GM21825 (cell line): ENCODE results near the gene C3orf18.

Source experiments
- ATAC-seq: cut with Tn5 transposase; IDR thresholded peaks from one replicate; pipeline ENCODE4 v1.9.1; 2021; ENCODE audit warnings: mild to moderate bottlenecking, moderate library complexity; ENCODE audit not compliant: unreplicated experiment

Gene C3orf18

GRCh38 chr3:50604110-50604621 lies 36.6 kb upstream of the C3orf18 start:
- no peak for ATAC-seq

DNA sequence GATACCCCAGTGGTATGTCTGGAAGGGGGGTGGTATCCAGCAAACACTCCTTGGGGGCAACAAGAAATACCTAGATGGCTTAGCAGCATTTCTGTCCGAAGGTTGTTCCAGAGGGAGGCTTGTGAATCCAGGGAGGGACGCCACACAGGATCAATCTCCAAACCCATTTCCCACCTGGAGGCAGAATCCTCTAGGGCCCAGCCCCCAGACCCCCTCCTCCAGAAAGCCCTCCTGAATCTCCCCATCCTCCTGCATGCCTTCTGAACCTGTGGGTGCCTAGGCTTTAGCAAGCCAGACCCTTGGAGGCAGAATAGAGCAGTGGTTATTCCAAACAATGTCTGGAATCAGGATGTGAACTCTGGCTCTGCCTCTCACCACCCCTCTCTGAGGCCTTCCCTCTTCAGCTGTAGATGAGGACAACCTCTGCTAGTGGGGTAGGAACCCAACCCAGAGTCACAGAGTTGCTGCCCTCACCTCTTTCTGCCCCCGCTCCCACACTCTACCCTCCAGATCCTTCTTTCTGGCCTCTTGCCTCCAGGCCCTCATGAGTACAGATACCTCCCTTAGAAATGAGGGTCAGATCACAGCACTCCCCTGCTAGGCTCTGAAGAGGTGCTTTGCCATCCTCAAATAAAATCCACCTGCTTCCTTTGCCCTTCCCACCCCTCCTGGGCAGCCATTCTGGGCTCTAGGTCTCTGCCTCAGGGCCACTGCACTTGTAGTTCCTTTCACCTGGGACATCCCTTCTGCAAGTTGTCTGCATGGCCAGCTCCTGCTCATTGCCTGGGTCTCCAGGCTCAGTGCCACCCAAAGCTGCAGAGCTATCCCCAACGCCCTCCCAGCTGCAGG lies 35.9 kb upstream of the C3orf18 start:
- no peak for ATAC-seq

- ATAC-seq = no peak
Measured at GRCh38 chr3:50602595-50603191, 35.1 kb upstream of the C3orf18 start.

DNA sequence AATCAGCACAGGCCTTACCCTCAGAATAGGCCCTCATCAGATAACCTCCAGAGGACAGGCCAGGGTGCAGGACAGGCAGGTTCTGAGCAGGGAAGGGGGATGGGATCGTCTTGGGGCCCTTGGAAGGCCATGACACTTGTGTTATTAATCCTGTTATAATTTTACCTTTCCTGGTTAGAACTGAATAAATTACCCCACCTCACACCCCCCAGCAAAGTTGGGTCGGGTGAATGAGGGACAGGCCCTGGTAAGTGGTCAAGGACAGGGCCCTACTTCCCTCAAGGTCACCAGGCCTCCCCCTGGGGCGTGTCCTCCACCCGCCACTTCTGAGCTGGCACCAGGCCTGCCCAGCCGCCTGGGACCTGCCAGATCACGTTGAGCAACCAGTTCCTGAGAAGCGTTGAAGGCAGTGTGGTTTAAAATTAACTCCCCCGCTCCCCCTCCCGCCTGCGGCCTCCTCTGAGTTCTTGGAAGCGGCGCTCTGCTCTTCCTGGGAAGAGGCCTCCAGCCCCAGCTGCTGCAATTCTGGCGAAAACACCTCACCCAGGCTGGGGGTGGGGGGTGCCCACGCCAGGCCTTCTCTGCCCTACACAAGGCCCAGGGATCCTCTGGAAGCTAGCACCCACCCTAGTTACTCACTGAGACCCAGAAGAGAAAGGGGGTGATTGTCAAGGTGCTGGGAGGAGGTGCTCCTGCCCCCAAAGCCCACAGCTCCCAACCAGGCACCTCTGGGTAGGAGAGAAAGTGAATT lies 33.5 kb upstream of the C3orf18 start:
- peak; percentile 73 for ATAC-seq

- no peak for ATAC-seq
Measured at GRCh38 chr3:50600141-50600753, 32.7 kb upstream of the C3orf18 start.

DNA sequence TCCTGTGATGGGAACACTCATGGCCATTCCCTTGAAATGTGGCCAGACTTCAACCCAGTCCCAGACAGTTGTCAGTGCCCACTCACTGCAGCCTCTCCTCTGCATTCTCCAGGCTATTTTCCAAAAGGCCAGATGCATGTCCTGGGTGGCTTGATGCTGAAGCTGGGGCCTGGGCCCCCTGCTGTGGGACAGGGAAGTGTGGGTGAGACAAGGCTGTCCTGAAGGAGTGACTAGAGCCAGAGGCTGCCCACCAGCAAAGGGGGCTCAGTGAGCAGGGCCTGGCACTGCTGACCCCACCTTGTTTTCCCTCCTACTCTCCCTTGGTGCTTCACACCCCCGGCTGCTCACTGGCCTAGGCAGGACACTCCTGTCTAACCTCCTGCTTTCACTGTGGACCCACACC lies 32.2 kb upstream of the C3orf18 start:
- no peak for ATAC-seq

- no peak for ATAC-seq
Measured at GRCh38 chr3:50599115-50599715, 31.7 kb upstream of the C3orf18 start.

- no peak for ATAC-seq
Measured at GRCh38 chr3:50594253-50594785, 26.8 kb upstream of the C3orf18 start.

DNA sequence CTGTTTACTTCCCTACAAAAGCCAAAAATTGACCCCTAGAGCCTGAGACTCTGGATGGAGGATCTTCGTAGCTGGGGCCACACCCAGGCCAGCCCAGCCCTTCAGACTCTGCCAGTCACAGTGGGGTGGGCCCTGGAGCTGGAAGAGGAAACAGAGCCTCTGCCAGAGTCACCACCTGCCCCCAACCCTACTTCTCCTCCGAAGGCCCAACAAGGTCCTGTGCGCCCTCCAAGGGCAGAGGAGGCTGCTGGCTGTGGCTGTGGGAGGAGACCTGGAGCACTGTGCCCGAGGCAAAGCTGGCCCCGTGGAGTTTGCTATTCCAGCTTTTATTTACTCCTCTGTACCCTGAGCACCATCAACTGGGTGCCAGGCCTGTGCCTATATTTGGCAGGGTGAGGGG lies 25.0 kb upstream of the C3orf18 start:
- ATAC-seq = no peak

DNA sequence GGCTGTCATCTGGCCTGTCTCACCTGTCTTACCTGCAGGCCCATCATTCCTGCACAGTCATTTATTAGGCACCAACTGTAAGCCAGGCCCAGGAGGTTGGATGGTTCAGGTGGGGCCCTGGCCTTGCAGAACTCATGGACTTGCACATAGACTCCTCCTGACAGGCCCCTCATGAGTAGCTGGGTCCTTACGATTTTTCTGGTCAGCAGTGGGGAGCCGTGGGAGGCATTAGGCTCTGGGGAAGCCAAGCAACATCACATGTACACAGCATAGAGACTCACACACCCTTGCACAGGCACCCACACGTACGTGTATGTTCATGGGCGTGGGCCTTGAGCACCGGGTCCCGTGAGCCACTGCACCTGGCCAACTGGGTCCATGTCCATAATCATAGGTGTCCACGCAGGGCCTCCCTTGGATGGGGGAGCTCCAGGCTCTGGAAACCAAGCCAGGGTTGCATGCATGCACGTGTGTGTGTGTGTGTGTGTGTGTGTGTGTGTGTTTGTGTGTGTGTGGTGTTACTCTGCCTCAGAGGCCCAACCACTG lies 23.7 kb upstream of the C3orf18 start:
- no peak for ATAC-seq

DNA sequence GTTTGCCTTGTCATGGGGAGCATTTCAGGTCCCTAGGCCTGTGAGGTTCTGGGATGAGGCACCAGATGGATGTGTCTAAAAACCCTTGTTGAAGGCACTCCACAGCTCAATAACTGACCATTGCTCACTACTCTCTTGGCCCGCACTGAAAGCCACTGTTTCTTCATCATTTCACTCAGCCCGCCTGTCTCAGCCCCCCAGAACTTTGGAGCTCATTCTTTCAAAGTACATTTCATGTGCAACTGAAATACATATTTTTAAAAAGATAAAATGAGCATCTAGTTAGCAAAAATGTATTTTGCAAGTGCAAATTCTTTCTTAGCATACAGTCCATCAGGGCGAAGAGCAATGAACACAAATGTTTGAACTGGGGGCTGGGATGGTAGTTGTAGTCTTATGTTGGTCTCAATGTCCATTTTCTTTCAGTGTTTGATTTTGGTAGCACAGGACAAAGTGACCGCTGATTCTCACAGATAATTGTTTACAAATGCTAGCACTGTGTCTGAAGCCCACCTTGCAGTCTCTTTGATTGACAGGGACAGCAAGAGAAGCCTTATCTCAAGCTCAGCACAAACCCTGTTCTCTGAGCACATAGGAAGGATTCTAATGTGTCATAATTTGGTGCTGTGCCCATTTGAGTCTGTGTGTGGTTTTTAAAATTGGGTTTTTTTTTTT lies 21.3 kb upstream of the C3orf18 start:
- no peak for ATAC-seq

- ATAC-seq = peak; percentile 24
Measured at GRCh38 chr3:50587806-50588758, 20.5 kb upstream of the C3orf18 start.

GRCh38 chr3:50587373-50587772 lies 19.8 kb upstream of the C3orf18 start:
- no peak for ATAC-seq

- no peak for ATAC-seq
Measured at GRCh38 chr3:50586763-50587070, 19.2 kb upstream of the C3orf18 start.

- ATAC-seq = no peak
Measured at GRCh38 chr3:50585919-50586762, 18.6 kb upstream of the C3orf18 start.

DNA sequence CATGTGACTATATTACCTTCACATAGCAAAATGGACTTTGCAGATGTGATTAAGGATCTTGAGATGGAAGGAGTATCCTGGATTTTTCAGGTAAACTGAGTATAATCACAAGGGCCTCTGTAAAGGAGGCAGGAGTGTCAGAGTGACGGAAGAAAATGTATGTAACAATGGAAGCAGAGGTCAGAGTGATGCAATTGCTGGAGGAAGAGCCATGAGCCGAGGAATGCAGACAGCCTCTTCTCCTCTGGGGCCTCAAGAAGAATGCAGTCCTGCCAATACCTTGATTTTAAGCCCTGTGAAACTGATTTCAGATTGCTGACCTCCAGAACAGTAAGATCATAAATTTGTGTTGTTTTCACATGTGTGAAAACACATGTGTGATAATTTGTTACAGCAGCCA lies 16.8 kb upstream of the C3orf18 start:
- ATAC-seq = no peak

- no peak for ATAC-seq
Measured at GRCh38 chr3:50583897-50584296, 16.4 kb upstream of the C3orf18 start.

DNA sequence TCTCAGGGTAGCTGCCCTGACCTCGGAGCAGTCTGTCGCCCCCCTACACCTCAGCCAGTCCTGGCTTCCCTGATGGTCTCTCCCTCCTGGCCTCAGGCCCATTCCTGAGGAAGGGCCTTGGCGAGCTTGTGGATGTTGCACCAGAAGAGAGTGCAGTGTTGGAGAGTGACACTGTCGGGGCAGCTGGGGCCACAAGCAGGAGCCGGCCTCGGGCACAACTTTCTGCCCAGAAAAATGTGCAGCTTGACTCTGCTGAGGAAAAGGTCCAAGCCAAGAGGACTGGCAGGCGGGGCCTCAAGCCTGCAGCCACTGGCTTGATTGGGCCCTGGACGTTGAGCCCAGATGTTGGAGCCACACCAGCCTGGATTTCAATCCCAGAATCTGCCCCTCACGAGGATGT lies 14.5 kb upstream of the C3orf18 start:
- ATAC-seq = no peak
